Keratinocyte (primary cell): ENCODE measurements around the gene KCNIP2. TPM values are rescaled to one million over a fixed set of nuclear protein-coding genes. Genes with fewer than 3 reads are reported as not detected.

ENCODE experiments used
- DNase-seq: peaks from one replicate; pipeline ENCODE4 v3.0.0-alpha.2; 2011; ENCODE audit warnings: low read depth, missing footprints, low spot score
- FAIRE-seq: peaks from 2 replicates; lab custom pipeline; 2011; peaks lifted over from hg19 to GRCh38; lab: Jason Lieb, UNC
- H2AFZ ChIP-seq: 2 replicates; pipeline ENCODE4 v1.6.0; 2012; ENCODE audit warnings: low read length, control low read depth, inconsistent platforms; ENCODE audit not compliant: control insufficient read depth
- H3K27ac ChIP-seq: 2 replicates; pipeline ENCODE4 v1.5.1; 2011; ENCODE audit warnings: low read length; ENCODE audit not compliant: control insufficient read depth, insufficient read depth
- H3K27me3 ChIP-seq: 3 replicates; pipeline ENCODE4 v1.6.0; 2011; ENCODE audit warnings: low read length; ENCODE audit not compliant: control insufficient read depth, insufficient read depth; ENCODE audit errors: extremely low read depth
- H3K36me3 ChIP-seq, 2 experiments: 2 replicates in 1 of 2; 3 replicates in 1 of 2; pipeline ENCODE4 v1.5.1; 2011; ENCODE audit warnings: low read length in 2 of 2, mild to moderate bottlenecking in 1 of 2; ENCODE audit not compliant: control insufficient read depth in 2 of 2, insufficient read depth in 2 of 2; ENCODE audit errors: extremely low read depth in 1 of 2
- H3K4me1 ChIP-seq: 3 replicates; pipeline ENCODE4 v1.5.1; 2011; ENCODE audit warnings: low read length; ENCODE audit not compliant: control insufficient read depth, insufficient read depth; ENCODE audit errors: extremely low read depth
- H3K4me2 ChIP-seq: 3 replicates; pipeline ENCODE4 v1.6.0; 2011; ENCODE audit warnings: low read depth, low read length; ENCODE audit not compliant: control insufficient read depth, insufficient read depth; ENCODE audit errors: extremely low read depth
- H3K4me3 ChIP-seq, 3 experiments: fragments of 200-600 bp in 1 of 3; sonication (generic) in 1 of 3; 2 replicates in 2 of 3; 3 replicates in 1 of 3; pipeline ENCODE4 v1.5.1; 2011 to 2016; ENCODE audit warnings: low read length in 3 of 3, mild to moderate bottlenecking in 3 of 3, control low read depth in 2 of 3, inconsistent platforms in 1 of 3, low read depth in 1 of 3, mixed read lengths in 1 of 3, mixed run types in 1 of 3, moderate library complexity in 1 of 3; ENCODE audit not compliant: control insufficient read depth in 2 of 3, insufficient read depth in 2 of 3; ENCODE audit errors: extremely low read depth in 1 of 3
- H3K79me2 ChIP-seq: 2 replicates; pipeline ENCODE4 v1.6.0; 2012; ENCODE audit warnings: low read length; ENCODE audit not compliant: control insufficient read depth, insufficient read depth
- H3K9ac ChIP-seq: 3 replicates; pipeline ENCODE4 v1.6.0; 2011; ENCODE audit warnings: low read length; ENCODE audit not compliant: control insufficient read depth, insufficient read depth; ENCODE audit errors: extremely low read depth
- H3K9me1 ChIP-seq: 3 replicates; pipeline ENCODE4 v1.6.0; 2011; ENCODE audit warnings: low read length; ENCODE audit not compliant: control insufficient read depth, insufficient read depth; ENCODE audit errors: extremely low read depth
- H3K9me3 ChIP-seq: 2 replicates; pipeline ENCODE4 v1.5.1; 2012; ENCODE audit warnings: low read depth, low read length; ENCODE audit not compliant: control insufficient read depth
- H4K20me1 ChIP-seq: 3 replicates; pipeline ENCODE4 v1.6.0; 2011; ENCODE audit warnings: low read length; ENCODE audit not compliant: control insufficient read depth, insufficient read depth; ENCODE audit errors: extremely low read depth
- CTCF ChIP-seq, 3 experiments: IDR thresholded peaks in 1 of 3; conservative IDR thresholded peaks in 1 of 3; optimal IDR thresholded peaks in 1 of 3; 2 replicates in 2 of 3; 3 replicates in 1 of 3; pipeline versions ENCODE3 to v1.5.1; 2011; ENCODE audit warnings: low read length in 3 of 3, mild to moderate bottlenecking in 3 of 3, moderate library complexity in 2 of 3, control low read depth in 1 of 3, inconsistent platforms in 1 of 3; ENCODE audit not compliant: insufficient read depth in 2 of 3; ENCODE audit errors: extremely low read depth in 1 of 3
- EZH2 ChIP-seq: IDR thresholded peaks from one replicate; pipeline ENCODE4 v1.6.1; 2012; ENCODE audit warnings: inconsistent platforms, mild to moderate bottlenecking, low read length, moderate library complexity
- dilution Hi-C: fragments of 300-500 bp; cut with MboI; formaldehyde crosslinking; loops from one replicate; pipeline ENCODE4 v1.7.0; 2020; ENCODE audit warnings: low sequenced_read_pairs; ENCODE audit not compliant: extremely low pct_ligation_motif_present
- polyA plus RNA-seq, 5 experiments: library from polyadenylated mRNA; depleted of rRNA in 3 of 5; stranded (reverse) in 3 of 5; stranded (forward) in 1 of 5; unstranded in 1 of 5; fragments of >200 nt; gene quantifications; 1 replicate in 1 of 5; 2 replicates in 3 of 5; 3 replicates in 1 of 5; pipeline versions ENCODE4 v1.2.1 to v1.2.3, GENCODE V29; 2011 to 2012; ENCODE audit warnings: missing spikeins in 2 of 5, low read depth in 1 of 5, low replicate concordance in 1 of 5

Gene KCNIP2
- polyA plus RNA-seq, 1 donor (not counting 4 experiments of a cell fraction or from before 2014, with no cell fraction given) = 0.41 TPM

GRCh38 chr10:101887775-101888174 is 44.2 kb upstream of the KCNIP2 start:
- FAIRE-seq (no peak), DNase-seq (no peak)
- Histone ChIP-seq H3K27me3 (no peaks in the 10 kb centered on the region), H3K79me2 (no peaks in the 10 kb centered on the region), H3K4me3 (no peak overlapping the region), H3K36me3 (no peaks in the 10 kb centered on the region), H3K4me1 (peaks cover 3% of the 10 kb centered on the region), H2AFZ (no peak overlapping the region), H3K9me3 (no peaks in the 10 kb centered on the region), H3K9ac (no peak overlapping the region), H4K20me1 (no peaks in the 10 kb centered on the region), H3K27ac (no peak overlapping the region), H3K9me1 (no peaks in the 10 kb centered on the region), H3K4me2 (no peak overlapping the region)
- dilution Hi-C loops = loop anchor here (25.0 kb wide), 1 partner anchor 100 kb away; no protein-coding TSS in a partner anchor
- TF ChIP-seq CTCF (optimal IDR thresholded peaks at IDR 0.05 in 1 of 3, IDR thresholded peaks at IDR 0.05 in 1 of 3, conservative IDR thresholded peaks at IDR 0.05 in 1 of 3; ENCODE audit: extremely low read depth in 1 of 3, insufficient read depth in 2 of 3, low read length in 3 of 3) (no peak), EZH2 (no peak)

GRCh38 chr10:101886521-101887312 is 43.1 kb upstream of the KCNIP2 start:
- Histone ChIP-seq H3K27ac (no peak overlapping the region), H3K4me3 (no peak overlapping the region), H3K9me3 (no peaks in the 10 kb centered on the region), H3K27me3 (no peaks in the 10 kb centered on the region), H3K4me2 (no peak overlapping the region), H3K36me3 (no peaks in the 10 kb centered on the region), H2AFZ (no peak overlapping the region), H3K9me1 (no peaks in the 10 kb centered on the region), H3K9ac (no peak overlapping the region), H3K4me1 (peaks cover 3% of the 10 kb centered on the region), H3K79me2 (no peaks in the 10 kb centered on the region), H4K20me1 (no peaks in the 10 kb centered on the region)
- dilution Hi-C loops = loop anchor here (25.0 kb wide), 1 partner anchor 101 kb away; no protein-coding TSS in a partner anchor
- FAIRE-seq = no peak
- DNase-seq = no peak
- TF ChIP-seq CTCF (optimal IDR thresholded peaks at IDR 0.05 in 1 of 3, IDR thresholded peaks at IDR 0.05 in 1 of 3, conservative IDR thresholded peaks at IDR 0.05 in 1 of 3; ENCODE audit: extremely low read depth in 1 of 3, insufficient read depth in 2 of 3, low read length in 3 of 3) = no peak
- TF ChIP-seq EZH2 = no peak
